K562 (cell line): ENCODE measurements around the gene PTPRF.

Experiments
- FOXM1 ChIP-seq, 2 experiments: fragments of 450-650 bp in 1 of 2; sonication (generic) in 1 of 2; formaldehyde crosslinking in 1 of 2; IDR thresholded peaks; 2 replicates each; pipeline versions ENCODE4 v1.6.1 to v1.9.0; 2017 to 2022; ENCODE audit warnings: low read depth in 2 of 2, mild to moderate bottlenecking in 2 of 2, missing genetic modification reagents in 1 of 2, moderate library complexity in 1 of 2
- JUND ChIP-seq, 2 experiments: IDR thresholded peaks; 2 replicates in 1 of 2; 3 replicates in 1 of 2; pipeline ENCODE4 v1.6.1; 2011; ENCODE audit warnings: borderline replicate concordance in 2 of 2, low read depth in 2 of 2, low read length in 2 of 2, improper control_type of control experiment in 1 of 2, missing biosample characterization in 1 of 2, missing genetic modification characterization in 1 of 2, missing genetic modification reagents in 1 of 2
- MXI1 ChIP-seq: IDR thresholded peaks from 2 replicates; pipeline ENCODE4 v1.6.1; 2011; ENCODE audit warnings: low read depth, mild to moderate bottlenecking, improper control_type of control experiment, low read length
- TRIM24 ChIP-seq, 2 experiments: fragments of 450-650 bp; IDR thresholded peaks; 2 replicates each; pipeline ENCODE4 v1.6.1; 2016
- USF1 ChIP-seq: sonication (generic); formaldehyde crosslinking; IDR thresholded peaks from 2 replicates; pipeline ENCODE4 v1.9.0; 2022; ENCODE audit warnings: mild to moderate bottlenecking, missing genetic modification reagents
- ZBTB33 ChIP-seq: sonication (generic); formaldehyde crosslinking; IDR thresholded peaks from 2 replicates; pipeline ENCODE4 v1.8.1; 2023; ENCODE audit warnings: mild to moderate bottlenecking, missing genetic modification reagents
- ZNF232 ChIP-seq: sonication (generic); formaldehyde crosslinking; IDR thresholded peaks from 2 replicates; pipeline ENCODE4 v1.8.0; 2022; ENCODE audit warnings: mild to moderate bottlenecking, missing genetic modification reagents
- ZNF274 ChIP-seq: IDR thresholded peaks from 2 replicates; pipeline ENCODE4 v1.6.1; 2011; ENCODE audit warnings: low read depth, mild to moderate bottlenecking, low read length, moderate library complexity, borderline replicate concordance

- TF ChIP-seq TRIM24 (IDR thresholded peaks at IDR 0.05) (no peak), JUND (IDR thresholded peaks at IDR 0.05; ENCODE audit: borderline replicate concordance, low read depth, low read length) (no peak), JUND (tag; IDR thresholded peaks at IDR 0.05; ENCODE audit: borderline replicate concordance, low read depth, low read length) (no peak), MXI1 (no peak), USF1 (CRISPR knock-in tag) (no peak), ZNF274 (no peak), ZBTB33 (no peak), FOXM1 (IDR thresholded peaks at IDR 0.05; ENCODE audit: low read depth) (no peak), FOXM1 (CRISPR knock-in tag; IDR thresholded peaks at IDR 0.05; ENCODE audit: low read depth) (no peak), ZNF232 (no peak)
These were observed 36.8 kb upstream of the PTPRF start for GRCh38 chr1:43493661-43494450.
